HFFc6 (cell line): Measurements from ENCODE around the gene AJUBA. TPM values are rescaled to one million over a fixed set of nuclear protein-coding genes. Genes with fewer than 3 reads are reported as not detected.

Experiments used
- DNase-seq: peaks from one replicate; pipeline ENCODE4 v3.0.0-alpha.2; 2018
- H3K27ac Mint-ChIP-seq: 2 replicates; pipeline ENCODE4 v1.8.0; 2020; ENCODE audit warnings: mild to moderate bottlenecking, mixed read lengths
- H3K27me3 Mint-ChIP-seq: 2 replicates; pipeline ENCODE4 v1.8.0; 2021; ENCODE audit warnings: mild to moderate bottlenecking, moderate library complexity, mixed read lengths; ENCODE audit not compliant: insufficient read depth
- H3K36me3 Mint-ChIP-seq: 2 replicates; pipeline ENCODE4 v1.8.0; 2021; ENCODE audit warnings: low read depth, mixed read lengths
- H3K4me1 Mint-ChIP-seq: 2 replicates; pipeline ENCODE4 v1.8.0; 2020; ENCODE audit warnings: low read depth, mixed read lengths
- H3K4me3 Mint-ChIP-seq: 2 replicates; pipeline ENCODE4 v1.8.0; 2020; ENCODE audit warnings: mild to moderate bottlenecking, moderate library complexity, mixed read lengths
- H3K9me3 Mint-ChIP-seq: 2 replicates; pipeline ENCODE4 v1.8.0; 2020; ENCODE audit warnings: mild to moderate bottlenecking, mixed read lengths
- CTCF ChIP-seq: fragments of 200-600 bp; sonication (generic); IDR thresholded peaks from 2 replicates; pipeline ENCODE4 v1.5.0; 2021; ENCODE audit warnings: antibody characterized with exemption, mild to moderate bottlenecking
- total RNA-seq, 6 experiments: library from RNA; stranded (reverse); fragmentation: NEBNext Ultra II Directional; extraction: Animal tissue kit (Norgen Biotek cat#: 25700); gene quantifications; 2 replicates in 1 of 6; 3 replicates in 5 of 6; pipeline ENCODE4 v1.2.3, GENCODE V29; 2021

AJUBA gene
- total RNA-seq, 6 experiments from 2014 or later: 66.0 to 79.7 (median 74.9) TPM

- Mint-ChIP-seq H3K36me3 (peaks cover 29% of the 10 kb centered on the region), H3K27me3 (no peaks in the 10 kb centered on the region; the same call in 1 of the 2 replicates), H3K4me1 (peaks cover 21% of the 10 kb centered on the region), H3K27ac (no peak overlapping the region; the same call in 1 of the 2 replicates), H3K4me3 (no peak overlapping the region), H3K9me3 (no peaks in the 10 kb centered on the region)
- DNase-seq: no peak
- TF ChIP-seq CTCF: no peak
These were observed 41.4 kb upstream of the AJUBA start for GRCh38 chr14:23023795-23024152.

- Mint-ChIP-seq H3K4me1 (peaks cover 18% of the 10 kb centered on the region), H3K4me3 (no peak overlapping the region), H3K36me3 (peaks cover 26% of the 10 kb centered on the region), H3K27me3 (no peaks in the 10 kb centered on the region; the same call in 1 of the 2 replicates), H3K27ac (no peak overlapping the region), H3K9me3 (no peaks in the 10 kb centered on the region)
- TF ChIP-seq CTCF: no peak
- DNase-seq: no peak
These were observed 40.9 kb upstream of the AJUBA start for GRCh38 chr14:23023022-23023794.

GRCh38 chr14:23021889-23022442, 39.6 kb upstream of the AJUBA start:
- no peak overlapping the region for H3K27ac Mint-ChIP-seq
- peaks cover 18% of the 10 kb centered on the region for H3K4me1 Mint-ChIP-seq
- TF ChIP-seq CTCF: no peak
- H3K27me3 Mint-ChIP-seq: no peaks in the 10 kb centered on the region; the same call in 1 of the 2 replicates
- DNase-seq: no peak
- H3K36me3 Mint-ChIP-seq: peaks cover 18% of the 10 kb centered on the region
- H3K4me3 Mint-ChIP-seq: no peak overlapping the region
- no peaks in the 10 kb centered on the region for H3K9me3 Mint-ChIP-seq

- Mint-ChIP-seq H3K27me3 (no peaks in the 10 kb centered on the region; the same call in 1 of the 2 replicates), H3K36me3 (peaks cover 18% of the 10 kb centered on the region), H3K4me3 (no peak overlapping the region), H3K27ac (no peak overlapping the region), H3K4me1 (peaks cover 18% of the 10 kb centered on the region), H3K9me3 (no peaks in the 10 kb centered on the region)
- DNase-seq: no peak
- no peak for TF ChIP-seq CTCF
These were observed 39.1 kb upstream of the AJUBA start for GRCh38 chr14:23021434-23021833.

- no peaks in the 10 kb centered on the region for H3K9me3 Mint-ChIP-seq
- H3K27me3 Mint-ChIP-seq: no peaks in the 10 kb centered on the region; the same call in 1 of the 2 replicates
- no peak for TF ChIP-seq CTCF
- no peak for DNase-seq
- H3K36me3 Mint-ChIP-seq: peaks cover 9% of the 10 kb centered on the region
- no peak overlapping the region for H3K4me3 Mint-ChIP-seq
- no peak overlapping the region for H3K27ac Mint-ChIP-seq
- peaks cover 16% of the 10 kb centered on the region for H3K4me1 Mint-ChIP-seq
These were observed 38.1 kb upstream of the AJUBA start for GRCh38 chr14:23020143-23021128.
